Measurements from ENCODE around the gene CCDC89. TPM values are rescaled to one million over a fixed set of nuclear protein-coding genes. Genes with fewer than 3 reads are reported as not detected.

The CCDC89 gene
- total RNA-seq, 2 donors from 2014 or later, result not detected

DNA sequence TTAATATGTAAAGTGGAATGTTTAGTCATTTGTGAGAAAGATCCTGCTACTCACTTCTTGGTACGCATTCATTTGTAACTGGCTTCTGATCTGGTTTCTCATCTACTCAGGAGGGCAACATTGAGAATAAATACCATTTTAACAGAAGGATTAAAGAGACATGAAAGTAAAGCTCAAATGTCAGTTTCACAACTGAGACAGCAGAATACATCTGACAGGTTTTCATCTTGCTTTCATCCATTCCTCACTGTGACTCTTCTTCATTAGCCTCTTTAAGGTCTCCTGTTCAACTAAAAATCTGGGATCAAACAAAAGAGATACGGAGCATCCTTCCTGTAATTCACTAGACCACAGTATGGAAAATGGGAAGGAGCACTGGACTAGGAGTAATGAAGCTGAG, 31.4 kb upstream of the CCDC89 start:
- Histone ChIP-seq H3K4me3 (ENCODE audit: low read length) (no peak overlapping the region), H3K9me3 (ENCODE audit: control insufficient read depth, low read length) (no peaks in the 10 kb centered on the region), H3K4me1 (ENCODE audit: control insufficient read depth, insufficient read depth, low read length) (peaks cover 4% of the 10 kb centered on the region), H3K27ac (ENCODE audit: low read depth, low read length) (no peak overlapping the region), H3K36me3 (ENCODE audit: control insufficient read depth, insufficient read depth, low read length) (no peaks in the 10 kb centered on the region), H3K27me3 (ENCODE audit: control insufficient read depth, insufficient read depth, low read length, poor library complexity, severe bottlenecking) (no peaks in the 10 kb centered on the region), H3K9ac (ENCODE audit: extremely low read depth, low read length, poor library complexity, severe bottlenecking) (no peak overlapping the region)
- Mint-ChIP-seq H3K36me3 (ENCODE audit: low read depth) (no peaks in the 10 kb centered on the region), H3K9me3 (no peaks in the 10 kb centered on the region), H3K4me3 (no peak overlapping the region), H3K27ac (no peak overlapping the region), H3K27me3 (ENCODE audit: insufficient read depth) (no peaks in the 10 kb centered on the region), H3K4me1 (peaks cover 17% of the 10 kb centered on the region)
- TF ChIP-seq, protein P1, sequence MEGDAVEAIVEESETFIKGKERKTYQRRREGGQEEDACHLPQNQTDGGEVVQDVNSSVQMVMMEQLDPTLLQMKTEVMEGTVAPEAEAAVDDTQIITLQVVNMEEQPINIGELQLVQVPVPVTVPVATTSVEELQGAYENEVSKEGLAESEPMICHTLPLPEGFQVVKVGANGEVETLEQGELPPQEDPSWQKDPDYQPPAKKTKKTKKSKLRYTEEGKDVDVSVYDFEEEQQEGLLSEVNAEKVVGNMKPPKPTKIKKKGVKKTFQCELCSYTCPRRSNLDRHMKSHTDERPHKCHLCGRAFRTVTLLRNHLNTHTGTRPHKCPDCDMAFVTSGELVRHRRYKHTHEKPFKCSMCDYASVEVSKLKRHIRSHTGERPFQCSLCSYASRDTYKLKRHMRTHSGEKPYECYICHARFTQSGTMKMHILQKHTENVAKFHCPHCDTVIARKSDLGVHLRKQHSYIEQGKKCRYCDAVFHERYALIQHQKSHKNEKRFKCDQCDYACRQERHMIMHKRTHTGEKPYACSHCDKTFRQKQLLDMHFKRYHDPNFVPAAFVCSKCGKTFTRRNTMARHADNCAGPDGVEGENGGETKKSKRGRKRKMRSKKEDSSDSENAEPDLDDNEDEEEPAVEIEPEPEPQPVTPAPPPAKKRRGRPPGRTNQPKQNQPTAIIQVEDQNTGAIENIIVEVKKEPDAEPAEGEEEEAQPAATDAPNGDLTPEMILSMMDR (conservative IDR thresholded peaks at IDR 0.05), result no peak
- WGBS, 2 experiments (ENCODE audit: insufficient coverage in 1 of 2, insufficient read length in 1 of 2), result 81 to 83% methylated on average over 2 of the region's 2 CpGs
- DNase-seq, result no peak

DNA sequence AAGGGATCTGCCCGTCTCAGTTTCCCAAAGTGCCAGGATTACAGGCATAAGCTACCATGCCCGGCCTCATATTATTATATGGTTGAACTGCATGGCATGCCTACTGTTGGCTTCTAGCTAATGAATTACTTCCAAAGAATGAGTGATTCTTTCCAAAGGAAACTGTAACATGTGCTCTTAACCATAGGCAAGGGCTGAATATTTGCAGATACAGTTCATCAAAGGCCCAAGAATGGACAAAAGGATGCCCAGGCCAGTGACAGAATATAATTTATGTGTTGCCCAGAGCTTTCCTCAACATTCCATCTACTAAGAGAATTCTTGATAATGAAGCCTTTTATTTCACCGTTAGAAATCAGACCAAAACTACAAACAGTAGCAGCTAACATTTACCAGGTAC, 27.0 kb upstream of the CCDC89 start:
- TF ChIP-seq, protein P1 (conservative IDR thresholded peaks at IDR 0.05), result no peak
- no peaks in the 10 kb centered on the region for H3K36me3 Mint-ChIP-seq (ENCODE audit: low read depth)
- H3K4me1 Mint-ChIP-seq, result no peaks in the 10 kb centered on the region
- no peak overlapping the region for H3K9ac ChIP-seq (ENCODE audit: extremely low read depth, low read length, poor library complexity, severe bottlenecking)
- no peaks in the 10 kb centered on the region for H3K27me3 Mint-ChIP-seq (ENCODE audit: insufficient read depth)
- H3K4me1 ChIP-seq (ENCODE audit: control insufficient read depth, insufficient read depth, low read length), result no peaks in the 10 kb centered on the region
- no peaks in the 10 kb centered on the region for H3K27me3 ChIP-seq (ENCODE audit: control insufficient read depth, insufficient read depth, low read length, poor library complexity, severe bottlenecking)
- no peak overlapping the region for H3K4me3 Mint-ChIP-seq
- no peak for DNase-seq
- no peaks in the 10 kb centered on the region for H3K9me3 Mint-ChIP-seq
- H3K27ac ChIP-seq (ENCODE audit: low read depth, low read length), result no peak overlapping the region
- H3K27ac Mint-ChIP-seq, result no peak overlapping the region
- H3K4me3 ChIP-seq (ENCODE audit: low read length), result no peak overlapping the region
- H3K9me3 ChIP-seq (ENCODE audit: control insufficient read depth, low read length), result no peaks in the 10 kb centered on the region
- no peaks in the 10 kb centered on the region for H3K36me3 ChIP-seq (ENCODE audit: control insufficient read depth, insufficient read depth, low read length)
- 87 to 93% methylated on average over 3 of the region's 3 CpGs for WGBS, 2 experiments (ENCODE audit: insufficient coverage in 1 of 2, insufficient read length in 1 of 2)

DNA sequence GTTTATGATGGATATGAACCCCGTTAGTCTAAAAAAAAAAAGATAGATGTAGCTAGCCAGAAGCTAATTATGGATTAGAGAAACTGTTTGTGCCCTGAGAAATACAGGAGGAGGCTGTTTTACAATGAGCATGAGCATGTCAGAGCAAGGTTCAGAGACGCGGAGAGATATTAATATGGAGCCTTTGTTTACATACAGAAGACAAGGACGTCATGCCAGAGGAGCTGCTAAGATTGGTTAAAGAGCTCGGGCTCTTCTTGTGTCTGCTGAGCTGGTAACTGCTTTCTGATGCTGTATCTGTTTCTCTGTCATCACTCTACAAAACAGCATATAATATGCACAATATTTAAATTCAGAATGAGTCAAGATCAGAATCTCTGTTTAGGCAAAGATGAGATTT, 24.9 kb upstream of the CCDC89 start:
- Mint-ChIP-seq H3K27ac (no peak overlapping the region), H3K9me3 (no peaks in the 10 kb centered on the region), H3K4me1 (no peaks in the 10 kb centered on the region), H3K4me3 (no peak overlapping the region), H3K36me3 (ENCODE audit: low read depth) (no peaks in the 10 kb centered on the region), H3K27me3 (ENCODE audit: insufficient read depth) (no peaks in the 10 kb centered on the region)
- Histone ChIP-seq H3K27me3 (ENCODE audit: control insufficient read depth, insufficient read depth, low read length, poor library complexity, severe bottlenecking) (no peaks in the 10 kb centered on the region), H3K4me1 (ENCODE audit: control insufficient read depth, insufficient read depth, low read length) (no peaks in the 10 kb centered on the region), H3K9me3 (ENCODE audit: control insufficient read depth, low read length) (no peaks in the 10 kb centered on the region), H3K9ac (ENCODE audit: extremely low read depth, low read length, poor library complexity, severe bottlenecking) (no peak overlapping the region), H3K27ac (ENCODE audit: low read depth, low read length) (no peak overlapping the region), H3K36me3 (ENCODE audit: control insufficient read depth, insufficient read depth, low read length) (no peaks in the 10 kb centered on the region), H3K4me3 (ENCODE audit: low read length) (no peak overlapping the region)
- TF ChIP-seq, protein P1 (conservative IDR thresholded peaks at IDR 0.05), result no peak
- 92 to 100% methylated on average over 5 of the region's 5 CpGs for WGBS, 2 experiments (ENCODE audit: insufficient coverage in 1 of 2, insufficient read length in 1 of 2)
- DNase-seq, result no peak

Measured in endodermal cell (in vitro differentiated cells).